ENCODE data around the gene PHF23.
A peak's percentile ranks its signal among the peaks of the same experiment; 100 is the strongest.

The PHF23 gene

DNA sequence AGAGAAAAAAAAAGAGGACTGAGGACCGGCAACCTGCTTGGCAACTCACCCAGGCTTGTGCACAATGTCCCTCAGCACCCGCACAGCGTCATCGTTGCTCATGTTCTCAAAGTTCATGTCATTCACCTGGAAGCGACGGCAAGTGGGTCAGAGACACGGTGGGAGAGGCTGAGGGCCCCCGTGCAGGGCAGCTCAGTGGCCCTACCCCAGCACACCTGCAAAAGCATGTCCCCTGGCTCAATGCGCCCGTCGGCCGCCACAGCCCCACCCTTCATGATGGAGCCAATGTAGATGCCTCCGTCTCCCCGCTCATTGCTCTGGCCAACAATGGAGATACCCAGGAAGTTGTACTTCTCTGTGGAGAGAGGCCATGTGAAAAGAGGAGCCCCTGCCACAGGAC, 10.3 kb downstream of the PHF23 start:
- H3K4me1 ChIP-seq (ENCODE audit: control insufficient read depth in 1 of 2, insufficient read depth in 2 of 2, low read length in 2 of 2), result peaks cover 15 to 17% of the 10 kb centered on the region in 2 donors
- H3K9ac ChIP-seq (ENCODE audit: low read depth in 1 of 2, low read length in 2 of 2), result no peak overlapping the region
- no peak overlapping the region for H3K27ac ChIP-seq (ENCODE audit: low read depth, low read length)
- no peak overlapping the region for H3K4me3 ChIP-seq (ENCODE audit: low read depth in 1 of 2, low read length in 2 of 2)
- no peaks in the 10 kb centered on the region for H3K27me3 ChIP-seq (ENCODE audit: control insufficient read depth in 1 of 2, insufficient read depth in 2 of 2, low read length in 2 of 2)
- H3K36me3 ChIP-seq (ENCODE audit: control insufficient read depth in 1 of 2, insufficient read depth in 2 of 2, low read length in 2 of 2), result peaks cover 30 to 63% of the 10 kb centered on the region in 2 donors
- no peaks in the 10 kb centered on the region for H3K9me3 ChIP-seq (ENCODE audit: control insufficient read depth in 1 of 2, low read length in 2 of 2)

DNA sequence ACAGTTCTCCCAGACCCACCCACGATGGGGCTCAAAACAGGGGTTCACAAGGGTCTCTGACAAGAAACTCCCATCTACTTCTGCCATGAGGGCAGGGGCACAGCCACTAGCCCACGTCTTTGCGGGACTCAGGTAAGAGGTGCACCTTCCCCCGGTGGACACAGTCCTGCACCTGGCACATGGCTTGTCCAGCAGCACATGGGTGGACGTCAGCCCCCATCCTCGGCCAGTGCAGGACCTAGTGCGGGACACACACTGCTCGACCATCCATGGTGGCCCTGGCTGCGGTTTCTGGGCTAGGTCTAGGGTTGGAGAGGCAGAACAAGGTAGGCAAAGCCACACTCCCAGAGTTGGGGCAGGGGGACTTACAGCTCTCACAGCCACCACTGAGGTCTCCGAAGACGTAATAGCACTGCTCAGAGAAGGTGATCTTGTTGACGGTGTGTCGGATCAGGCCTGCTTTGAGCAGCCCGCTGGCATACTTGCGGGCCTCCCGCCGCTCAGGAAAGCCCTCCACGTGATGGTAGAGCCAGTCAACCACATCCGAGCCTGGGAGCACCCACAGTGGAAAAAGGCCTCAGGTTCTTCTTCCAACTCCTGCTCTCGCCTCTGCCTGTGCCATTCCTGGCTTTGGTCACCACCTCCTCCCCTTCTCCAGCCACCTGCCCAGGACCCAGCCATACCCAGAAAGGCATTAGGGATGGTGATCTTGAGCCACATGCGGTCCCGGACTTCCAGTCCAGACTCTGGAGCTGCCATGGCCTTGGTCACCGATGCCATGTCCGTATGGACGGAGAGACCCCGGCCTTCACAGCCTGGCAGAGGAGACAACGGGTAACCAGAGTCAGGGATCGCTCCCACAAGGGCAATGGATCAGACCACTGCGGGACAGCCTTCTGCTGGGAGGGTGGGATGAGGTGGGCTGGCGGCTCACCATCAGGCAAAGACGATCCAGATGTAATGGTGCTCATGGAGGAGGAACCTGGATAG, 12.2 kb downstream of the PHF23 start:
- no peak overlapping the region for H3K9ac ChIP-seq (ENCODE audit: low read depth in 1 of 2, low read length in 2 of 2)
- no peak overlapping the region for H3K4me3 ChIP-seq (ENCODE audit: low read depth in 1 of 2, low read length in 2 of 2)
- H3K36me3 ChIP-seq (ENCODE audit: control insufficient read depth in 1 of 2, insufficient read depth in 2 of 2, low read length in 2 of 2), result peaks cover 50 to 82% of the 10 kb centered on the region in 2 donors
- H3K27ac ChIP-seq (ENCODE audit: low read depth, low read length), result no peak overlapping the region
- no peaks in the 10 kb centered on the region for H3K27me3 ChIP-seq (ENCODE audit: control insufficient read depth in 1 of 2, insufficient read depth in 2 of 2, low read length in 2 of 2)
- H3K9me3 ChIP-seq (ENCODE audit: control insufficient read depth in 1 of 2, low read length in 2 of 2), result no peaks in the 10 kb centered on the region
- H3K4me1 ChIP-seq (ENCODE audit: control insufficient read depth in 1 of 2, insufficient read depth in 2 of 2, low read length in 2 of 2), result peaks cover 0 to 16% of the 10 kb centered on the region in 2 donors

GRCh38 chr17:7225711-7226331, 13.4 kb downstream of the PHF23 start:
- Histone ChIP-seq H3K9me3 (ENCODE audit: control insufficient read depth in 1 of 2, low read length in 2 of 2) (no peaks in the 10 kb centered on the region), H3K4me1 (ENCODE audit: control insufficient read depth in 1 of 2, insufficient read depth in 2 of 2, low read length in 2 of 2) (peaks cover 11 to 25% of the 10 kb centered on the region in 2 donors), H3K36me3 (ENCODE audit: control insufficient read depth in 1 of 2, insufficient read depth in 2 of 2, low read length in 2 of 2) (peaks cover 58 to 93% of the 10 kb centered on the region in 2 donors), H3K4me3 (ENCODE audit: low read depth in 1 of 2, low read length in 2 of 2) (no peak overlapping the region), H3K9ac (ENCODE audit: low read depth in 1 of 2, low read length in 2 of 2) (no peak overlapping the region), H3K27me3 (ENCODE audit: control insufficient read depth in 1 of 2, insufficient read depth in 2 of 2, low read length in 2 of 2) (no peaks in the 10 kb centered on the region), H3K27ac (ENCODE audit: low read depth, low read length) (no peak overlapping the region)

DNA sequence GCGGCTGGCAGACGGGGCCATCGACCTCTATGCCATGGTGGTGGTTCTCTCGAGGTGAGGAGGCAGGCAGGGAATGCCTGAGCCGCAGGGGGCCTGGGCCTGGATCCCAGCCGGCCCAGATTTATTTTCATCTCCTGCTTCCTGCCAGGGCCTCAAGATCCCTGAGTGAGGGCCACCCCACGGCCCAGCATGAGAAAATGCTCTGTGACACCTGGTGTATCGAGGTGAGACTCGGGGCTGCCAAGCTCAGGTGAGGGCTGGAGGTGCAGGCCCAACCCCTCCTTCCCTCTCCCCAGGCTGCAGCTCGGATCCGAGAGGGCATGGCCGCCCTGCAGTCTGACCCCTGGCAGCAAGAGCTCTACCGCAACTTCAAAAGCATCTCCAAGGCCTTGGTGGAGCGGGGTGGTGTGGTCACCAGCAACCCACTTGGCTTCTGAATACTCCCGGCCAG, 14.6 kb downstream of the PHF23 start:
- peaks cover 55 to 84% of the 10 kb centered on the region in 2 donors for H3K36me3 ChIP-seq (ENCODE audit: control insufficient read depth in 1 of 2, insufficient read depth in 2 of 2, low read length in 2 of 2)
- no peaks in the 10 kb centered on the region for H3K27me3 ChIP-seq (ENCODE audit: control insufficient read depth in 1 of 2, insufficient read depth in 2 of 2, low read length in 2 of 2)
- no peak overlapping the region for H3K4me3 ChIP-seq (ENCODE audit: low read depth in 1 of 2, low read length in 2 of 2)
- no peak overlapping the region for H3K27ac ChIP-seq (ENCODE audit: low read depth, low read length)
- peaks cover 18 to 30% of the 10 kb centered on the region in 2 donors for H3K4me1 ChIP-seq (ENCODE audit: control insufficient read depth in 1 of 2, insufficient read depth in 2 of 2, low read length in 2 of 2)
- H3K9ac ChIP-seq (ENCODE audit: low read depth in 1 of 2, low read length in 2 of 2), result no peak overlapping the region
- H3K9me3 ChIP-seq (ENCODE audit: control insufficient read depth in 1 of 2, low read length in 2 of 2), result no peaks in the 10 kb centered on the region

DNA sequence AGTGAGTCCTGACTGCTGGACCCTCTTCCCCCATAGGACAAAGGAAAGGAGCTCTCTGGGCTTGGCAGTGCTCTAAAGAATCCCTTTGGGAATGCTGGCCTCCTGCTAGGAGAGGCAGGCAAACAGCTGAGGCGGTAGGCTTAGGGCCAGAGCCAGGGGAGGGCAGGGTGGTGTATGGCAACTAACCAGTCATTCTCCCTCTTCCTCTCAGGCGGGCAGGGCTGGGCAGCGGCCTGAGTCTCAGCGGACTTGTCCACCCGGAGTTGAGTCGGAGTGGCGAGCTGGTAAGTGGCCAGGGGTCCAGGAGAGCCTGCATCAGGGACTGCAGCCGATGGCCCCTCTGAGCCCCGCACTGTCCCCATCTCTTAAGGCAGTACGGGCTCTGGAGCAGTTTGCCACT, 15.1 kb downstream of the PHF23 start:
- Histone ChIP-seq H3K4me1 (ENCODE audit: control insufficient read depth in 1 of 2, insufficient read depth in 2 of 2, low read length in 2 of 2) (peaks cover 23 to 35% of the 10 kb centered on the region in 2 donors), H3K9me3 (ENCODE audit: control insufficient read depth in 1 of 2, low read length in 2 of 2) (no peaks in the 10 kb centered on the region), H3K27me3 (ENCODE audit: control insufficient read depth in 1 of 2, insufficient read depth in 2 of 2, low read length in 2 of 2) (no peaks in the 10 kb centered on the region), H3K27ac (ENCODE audit: low read depth, low read length) (peak overlapping the region; percentile 17), H3K4me3 (ENCODE audit: low read depth in 1 of 2, low read length in 2 of 2) (no peak overlapping the region), H3K9ac (ENCODE audit: low read depth in 1 of 2, low read length in 2 of 2) (no peak overlapping the region), H3K36me3 (ENCODE audit: control insufficient read depth in 1 of 2, insufficient read depth in 2 of 2, low read length in 2 of 2) (peaks cover 52 to 78% of the 10 kb centered on the region in 2 donors)

GRCh38 chr17:7223375-7223774, 15.9 kb downstream of the PHF23 start:
- Histone ChIP-seq H3K27me3 (ENCODE audit: control insufficient read depth in 1 of 2, insufficient read depth in 2 of 2, low read length in 2 of 2) (no peaks in the 10 kb centered on the region), H3K4me1 (ENCODE audit: control insufficient read depth in 1 of 2, insufficient read depth in 2 of 2, low read length in 2 of 2) (peaks cover 27 to 40% of the 10 kb centered on the region in 2 donors), H3K36me3 (ENCODE audit: control insufficient read depth in 1 of 2, insufficient read depth in 2 of 2, low read length in 2 of 2) (peaks cover 52 to 71% of the 10 kb centered on the region in 2 donors), H3K27ac (ENCODE audit: low read depth, low read length) (no peak overlapping the region), H3K9me3 (ENCODE audit: control insufficient read depth in 1 of 2, low read length in 2 of 2) (no peaks in the 10 kb centered on the region), H3K4me3 (ENCODE audit: low read depth in 1 of 2, low read length in 2 of 2) (peak overlapping the region in 1 of 2 donors; percentile 32), H3K9ac (ENCODE audit: low read depth in 1 of 2, low read length in 2 of 2) (no peak overlapping the region)

- Histone ChIP-seq H3K4me3 (ENCODE audit: low read depth in 1 of 2, low read length in 2 of 2) (no peak overlapping the region), H3K9me3 (ENCODE audit: control insufficient read depth in 1 of 2, low read length in 2 of 2) (no peaks in the 10 kb centered on the region), H3K9ac (ENCODE audit: low read depth in 1 of 2, low read length in 2 of 2) (no peak overlapping the region), H3K27me3 (ENCODE audit: control insufficient read depth in 1 of 2, insufficient read depth in 2 of 2, low read length in 2 of 2) (no peaks in the 10 kb centered on the region), H3K4me1 (ENCODE audit: control insufficient read depth in 1 of 2, insufficient read depth in 2 of 2, low read length in 2 of 2) (peaks cover 31 to 44% of the 10 kb centered on the region in 2 donors), H3K36me3 (ENCODE audit: control insufficient read depth in 1 of 2, insufficient read depth in 2 of 2, low read length in 2 of 2) (peaks cover 47 to 67% of the 10 kb centered on the region in 2 donors), H3K27ac (ENCODE audit: low read depth, low read length) (no peak overlapping the region)
Measured at GRCh38 chr17:7222972-7223292, 16.3 kb downstream of the PHF23 start.

DNA sequence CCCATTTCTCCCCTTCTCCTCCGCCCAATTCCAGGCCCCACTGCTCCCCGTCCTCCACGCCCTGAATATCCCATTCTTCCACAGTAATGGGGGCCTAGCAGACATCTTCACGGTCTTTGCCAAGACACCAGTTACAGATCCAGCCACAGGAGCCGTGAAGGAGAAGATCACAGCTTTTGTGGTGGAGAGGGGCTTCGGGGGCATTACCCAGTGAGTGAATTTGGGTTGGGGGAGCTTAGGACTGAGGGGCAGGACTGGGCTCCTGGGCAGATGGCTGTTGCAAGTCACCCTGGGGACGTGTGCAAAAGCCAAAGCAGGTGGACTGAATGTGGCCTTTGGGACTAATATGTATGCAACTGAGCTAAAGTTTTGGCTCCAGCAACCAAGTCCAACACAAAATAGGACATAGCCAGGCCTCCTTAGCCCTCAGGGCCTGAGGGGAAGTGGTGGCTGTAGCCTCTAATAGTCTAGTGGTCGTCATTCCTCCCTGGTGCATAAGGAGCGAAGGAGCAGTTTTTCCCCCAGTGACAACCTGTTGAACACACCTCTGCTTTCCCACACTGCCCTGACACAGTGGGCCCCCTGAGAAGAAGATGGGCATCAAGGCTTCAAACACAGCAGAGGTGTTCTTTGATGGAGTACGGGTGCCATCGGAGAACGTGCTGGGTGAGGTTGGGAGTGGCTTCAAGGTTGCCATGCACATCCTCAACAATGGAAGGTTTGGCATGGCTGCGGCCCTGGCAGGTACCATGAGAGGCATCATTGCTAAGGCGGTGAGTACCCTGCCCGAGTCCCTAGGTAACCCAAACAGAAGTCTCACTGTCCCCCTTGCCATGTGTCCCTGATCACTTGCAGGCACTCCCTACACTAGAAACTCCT, 16.9 kb downstream of the PHF23 start:
- H3K9me3 ChIP-seq (ENCODE audit: control insufficient read depth in 1 of 2, low read length in 2 of 2), result no peaks in the 10 kb centered on the region
- H3K27me3 ChIP-seq (ENCODE audit: control insufficient read depth in 1 of 2, insufficient read depth in 2 of 2, low read length in 2 of 2), result no peaks in the 10 kb centered on the region
- H3K4me3 ChIP-seq (ENCODE audit: low read depth in 1 of 2, low read length in 2 of 2), result no peak overlapping the region
- H3K27ac ChIP-seq (ENCODE audit: low read depth, low read length), result no peak overlapping the region
- peaks cover 44 to 62% of the 10 kb centered on the region in 2 donors for H3K36me3 ChIP-seq (ENCODE audit: control insufficient read depth in 1 of 2, insufficient read depth in 2 of 2, low read length in 2 of 2)
- peaks cover 35 to 48% of the 10 kb centered on the region in 2 donors for H3K4me1 ChIP-seq (ENCODE audit: control insufficient read depth in 1 of 2, insufficient read depth in 2 of 2, low read length in 2 of 2)
- peak overlapping the region in 1 of 2 donors; percentile 85 for H3K9ac ChIP-seq (ENCODE audit: low read depth in 1 of 2, low read length in 2 of 2)

DNA sequence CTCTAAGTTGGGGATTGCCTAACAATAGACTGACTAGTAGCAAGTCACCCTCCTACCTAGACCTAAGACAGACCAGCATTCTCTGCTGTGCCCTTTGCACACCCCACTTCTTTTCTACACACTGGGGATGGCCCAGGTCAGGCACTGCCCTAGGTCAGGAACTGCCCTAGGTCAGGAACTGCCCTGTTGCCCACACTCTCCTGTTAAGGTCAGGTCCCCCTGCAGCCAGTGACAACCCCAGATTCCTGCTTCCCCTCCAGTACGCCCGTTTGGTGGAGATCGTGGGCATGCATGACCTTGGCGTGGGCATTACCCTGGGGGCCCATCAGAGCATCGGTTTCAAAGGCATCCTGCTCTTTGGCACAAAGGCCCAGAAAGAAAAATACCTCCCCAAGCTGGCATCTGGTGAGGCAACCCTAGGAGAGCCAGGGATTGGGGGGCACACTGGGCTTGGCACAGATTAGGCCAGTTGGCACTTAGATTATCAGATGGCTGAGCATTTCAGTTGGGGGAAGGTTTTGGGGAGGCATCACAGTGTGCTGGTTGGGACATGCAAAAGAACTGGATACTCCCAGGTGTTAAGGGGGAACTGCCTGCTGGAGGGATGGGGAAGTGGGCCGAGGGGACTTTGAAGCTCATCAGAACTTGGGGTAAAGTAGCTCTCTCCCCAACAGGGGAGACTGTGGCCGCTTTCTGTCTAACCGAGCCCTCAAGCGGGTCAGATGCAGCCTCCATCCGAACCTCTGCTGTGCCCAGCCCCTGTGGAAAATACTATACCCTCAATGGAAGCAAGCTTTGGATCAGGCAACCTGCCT, 17.8 kb downstream of the PHF23 start:
- peaks cover 39 to 54% of the 10 kb centered on the region in 2 donors for H3K36me3 ChIP-seq (ENCODE audit: control insufficient read depth in 1 of 2, insufficient read depth in 2 of 2, low read length in 2 of 2)
- peak overlapping the region; percentile 90 to 92 for H3K4me3 ChIP-seq (ENCODE audit: low read depth in 1 of 2, low read length in 2 of 2)
- H3K9me3 ChIP-seq (ENCODE audit: control insufficient read depth in 1 of 2, low read length in 2 of 2), result no peaks in the 10 kb centered on the region
- H3K27ac ChIP-seq (ENCODE audit: low read depth, low read length), result peak overlapping the region; percentile 98
- peaks cover 38 to 48% of the 10 kb centered on the region in 2 donors for H3K4me1 ChIP-seq (ENCODE audit: control insufficient read depth in 1 of 2, insufficient read depth in 2 of 2, low read length in 2 of 2)
- H3K27me3 ChIP-seq (ENCODE audit: control insufficient read depth in 1 of 2, insufficient read depth in 2 of 2, low read length in 2 of 2), result no peaks in the 10 kb centered on the region
- H3K9ac ChIP-seq (ENCODE audit: low read depth in 1 of 2, low read length in 2 of 2), result peak overlapping the region; percentile 85 to 95
